ENCODE data around the gene CNGB1. TPM values are rescaled to one million over a fixed set of nuclear protein-coding genes. Genes with fewer than 3 reads are reported as not detected.

Gene CNGB1
- total and polyA plus RNA-seq, 2 of the 13 experiments (the other 11 are each of a cell fraction or from before 2014, with no cell fraction given): 0.02 to 0.15 TPM

- H3K36me3 ChIP-seq (replicated peaks in 1 of 2; ENCODE audit: control insufficient read depth in 1 of 2, insufficient read depth in 2 of 2, low read length in 2 of 2): no peaks in the 10 kb centered on the region
- intact Hi-C loops (cut with micrococcal nuclease; ENCODE audit: unreplicated experiment) (no loop called here), in situ Hi-C loops (cut with HindIII; ENCODE audit: extremely low pct_ligation_motif_present, low pct_unique_long_range_greater_than_20kb) (no loop called here)
- H3K4me3 ChIP-seq (replicated peaks in 1 of 3; ENCODE audit: insufficient read depth in 1 of 3, low read depth in 2 of 3, low read length in 3 of 3): no peak overlapping the region
- TF ChIP-seq ZNF629 (CRISPR knock-in tag; conservative IDR thresholded peaks at IDR 0.05): peak; percentile 80
- TF ChIP-seq MED8 (CRISPR knock-in tag; IDR thresholded peaks at IDR 0.05; ENCODE audit: insufficient replicate concordance): no peak
- no peak for TF ChIP-seq PAF1 (CRISPR knock-in tag; IDR thresholded peaks at IDR 0.05)
- H3K4me2 ChIP-seq (ENCODE audit: low read depth, low read length): no peak overlapping the region
- no TSS peak for BruUV-seq (replicated peaks)
- no peak for FAIRE-seq
- ChIA-PET POLR2A (no interaction called here), CTCF (ENCODE audit: low intra/inter-chr PET ratio, low total read pairs) (no interaction called here)
- no peaks in the 10 kb centered on the region for H3K79me2 ChIP-seq (ENCODE audit: insufficient read depth, low read length)
- H3K27ac ChIP-seq (ENCODE audit: extremely low read length, insufficient read depth, low read length): no peak overlapping the region
- WGBS (ENCODE audit: low lambda C conversion rate): 23% methylated on average over 7 of the region's 7 CpGs
- peaks cover 3 to 15% of the 10 kb centered on the region in 2 experiments; a peak in 2 of 5 replicates for H3K27me3 ChIP-seq (ENCODE audit: control insufficient read depth in 1 of 2, insufficient read depth in 2 of 2, low read length in 2 of 2)
- ATAC-seq: no peak
- H3K4me1 ChIP-seq (ENCODE audit: insufficient read depth, low read length): peaks cover 10% of the 10 kb centered on the region
- peaks cover 4% of the 10 kb centered on the region; the same call in 1 of the 2 replicates for H4K20me1 ChIP-seq (ENCODE audit: insufficient read depth, low read length)
- no peaks in the 10 kb centered on the region for H3K9me3 ChIP-seq (ENCODE audit: low read length)
- H3K9ac ChIP-seq (ENCODE audit: insufficient read depth, low read depth, low read length): no peak overlapping the region
- DNase-seq (ENCODE audit: low spot score): no peak
- no peak overlapping the region for H2AFZ ChIP-seq (ENCODE audit: low read length)
Observed at GRCh38 chr16:57951204-57951960, 19.5 kb downstream of the CNGB1 start.

GRCh38 chr16:57950382-57950781 is 20.5 kb downstream of the CNGB1 start:
- CTCF ChIA-PET (ENCODE audit: low intra/inter-chr PET ratio, low total read pairs): no interaction called here
- Histone ChIP-seq H3K4me2 (ENCODE audit: low read depth, low read length) (no peak overlapping the region), H3K4me3 (replicated peaks in 1 of 3; ENCODE audit: insufficient read depth in 1 of 3, low read depth in 2 of 3, low read length in 3 of 3) (no peak overlapping the region), H3K79me2 (ENCODE audit: insufficient read depth, low read length) (no peaks in the 10 kb centered on the region), H4K20me1 (ENCODE audit: insufficient read depth, low read length) (peaks cover 4% of the 10 kb centered on the region; the same call in 1 of the 2 replicates), H3K4me1 (ENCODE audit: insufficient read depth, low read length) (no peaks in the 10 kb centered on the region), H3K9ac (ENCODE audit: insufficient read depth, low read depth, low read length) (no peak overlapping the region), H2AFZ (ENCODE audit: low read length) (no peak overlapping the region), H3K27ac (ENCODE audit: extremely low read length, insufficient read depth, low read length) (no peak overlapping the region), H3K9me3 (ENCODE audit: low read length) (no peaks in the 10 kb centered on the region), H3K36me3 (replicated peaks in 1 of 2; ENCODE audit: control insufficient read depth in 1 of 2, insufficient read depth in 2 of 2, low read length in 2 of 2) (no peaks in the 10 kb centered on the region), H3K27me3 (ENCODE audit: control insufficient read depth in 1 of 2, insufficient read depth in 2 of 2, low read length in 2 of 2) (0 out of 5 replicates have a peak, but pooled peaks cover 0 to 8% of the 10 kb centered on the region in 2 experiments)
- TF ChIP-seq AKNA (CRISPR knock-in tag; IDR thresholded peaks at IDR 0.05; ENCODE audit: borderline replicate concordance) (no peak), ZNF124 (CRISPR knock-in tag; IDR thresholded peaks at IDR 0.05) (no peak), ZNF543 (CRISPR knock-in tag; IDR thresholded peaks at IDR 0.05) (no peak), ATF1 (CRISPR knock-in tag; IDR thresholded peaks at IDR 0.05) (no peak), MLLT10 (CRISPR knock-in tag; IDR thresholded peaks at IDR 0.05) (no peak), KLF13 (CRISPR knock-in tag; IDR thresholded peaks at IDR 0.05) (no peak)
- POLR2A ChIA-PET: no interaction called here
- FAIRE-seq: no peak
- DNase-seq (ENCODE audit: low spot score): no peak
- intact Hi-C loops (cut with micrococcal nuclease; ENCODE audit: unreplicated experiment): no loop called here
- WGBS (ENCODE audit: low lambda C conversion rate): 46% methylated on average over 5 of the region's 6 CpGs
- no TSS peak for BruUV-seq (replicated peaks)
- in situ Hi-C loops (cut with HindIII; ENCODE audit: extremely low pct_ligation_motif_present, low pct_unique_long_range_greater_than_20kb): no loop called here
- no peak for ATAC-seq

Measured in HepG2 (cell line).